Activated T-helper 2 cell treated with anti-CD3 and anti-CD28 coated beads, Interferon-gamma antibody, Interleukin-2, Interleukin-4, amounts not matched to agents 10 μg/mL and 5 μg/mL and 100 μg/mL, durations not matched to agents 14 hours and 24 hours and 36 hours (primary cell): ENCODE measurements around the gene SRRM1. TPM values are rescaled to one million over a fixed set of nuclear protein-coding genes. Genes with fewer than 3 reads are reported as not detected.

Source experiments
- DNase-seq: peaks from one replicate; pipeline ENCODE4 v3.0.0; 2021; ENCODE audit warnings: low spot score
- H3K27ac Mint-ChIP-seq: one replicate; pipeline ENCODE4 v1.8.0; 2021; ENCODE audit warnings: mixed read lengths
- H3K27me3 Mint-ChIP-seq: one replicate; pipeline ENCODE4 v1.8.0; 2021; ENCODE audit warnings: low read depth, mixed read lengths
- H3K36me3 Mint-ChIP-seq: one replicate; pipeline ENCODE4 v1.8.0; 2021; ENCODE audit warnings: low read depth, mixed read lengths
- H3K4me1 Mint-ChIP-seq: one replicate; pipeline ENCODE4 v1.8.0; 2021; ENCODE audit warnings: low read depth, mixed read lengths
- H3K4me3 Mint-ChIP-seq: one replicate; pipeline ENCODE4 v1.8.0; 2021; ENCODE audit warnings: low read depth, mild to moderate bottlenecking, moderate library complexity, mixed read lengths
- H3K9me3 Mint-ChIP-seq: one replicate; pipeline ENCODE4 v1.8.0; 2021; ENCODE audit warnings: mixed read lengths
- intact Hi-C: fragments of 100-400 bp; cut with micrococcal nuclease; formaldehyde crosslinking; loops from one replicate; pipeline ENCODE4 v1.15.1; 2023
- total RNA-seq: library from RNA; stranded (reverse); gene quantifications from 2 replicates; pipeline ENCODE4 v1.2.3, GENCODE V29; 2022

The SRRM1 gene
- total RNA-seq, 1 donor from 2014 or later: 223 TPM

- no peak overlapping the region for H3K4me3 Mint-ChIP-seq
- intact Hi-C loops: no loop called here
- peaks cover 22% of the 10 kb centered on the region for H3K27me3 Mint-ChIP-seq
- no peak for DNase-seq
- H3K9me3 Mint-ChIP-seq: no peaks in the 10 kb centered on the region
- no peaks in the 10 kb centered on the region for H3K36me3 Mint-ChIP-seq
- no peak overlapping the region for H3K27ac Mint-ChIP-seq
- peaks cover 2% of the 10 kb centered on the region for H3K4me1 Mint-ChIP-seq
Observed at GRCh38 chr1:24632832-24633175, 10.3 kb upstream of the SRRM1 start.

GRCh38 chr1:24635195-24635843, 7.8 kb upstream of the SRRM1 start:
- peaks cover 16% of the 10 kb centered on the region for H3K27me3 Mint-ChIP-seq
- DNase-seq: no peak
- intact Hi-C loops: loop anchor here (5.0 kb wide), 1 partner anchor 438 kb away; no protein-coding TSS in a partner anchor
- H3K9me3 Mint-ChIP-seq: no peaks in the 10 kb centered on the region
- H3K4me3 Mint-ChIP-seq: no peak overlapping the region
- no peak overlapping the region for H3K27ac Mint-ChIP-seq
- H3K4me1 Mint-ChIP-seq: peaks cover 7% of the 10 kb centered on the region
- no peaks in the 10 kb centered on the region for H3K36me3 Mint-ChIP-seq

GRCh38 chr1:24636661-24637357, 6.3 kb upstream of the SRRM1 start:
- no peak for DNase-seq
- Mint-ChIP-seq H3K4me1 (peaks cover 13% of the 10 kb centered on the region), H3K4me3 (no peak overlapping the region), H3K27ac (no peak overlapping the region), H3K9me3 (no peaks in the 10 kb centered on the region), H3K36me3 (no peaks in the 10 kb centered on the region), H3K27me3 (peaks cover 13% of the 10 kb centered on the region)
- intact Hi-C loops: loop anchor here (5.0 kb wide), 1 partner anchor 440 kb away; no protein-coding TSS in a partner anchor

GRCh38 chr1:24639094-24639493, 4.0 kb upstream of the SRRM1 start:
- Mint-ChIP-seq H3K36me3 (no peaks in the 10 kb centered on the region), H3K4me1 (peaks cover 14% of the 10 kb centered on the region), H3K9me3 (no peaks in the 10 kb centered on the region), H3K27ac (peak overlapping the region; percentile 0), H3K27me3 (peaks cover 5% of the 10 kb centered on the region), H3K4me3 (no peak overlapping the region)
- DNase-seq: no peak
- intact Hi-C loops: loop anchor here (5.0 kb wide), 1 partner anchor 442 kb away; no protein-coding TSS in a partner anchor

- no peaks in the 10 kb centered on the region for H3K9me3 Mint-ChIP-seq
- intact Hi-C loops: loop anchor here (5.0 to 10.0 kb wide), 3 partner anchors 443 to 665 kb away; partner anchors contain the start of gene RSRP1
Observed at GRCh38 chr1:24639881-24640280, 3.2 kb upstream of the SRRM1 start.

GRCh38 chr1:24640288-24640687, 2.8 kb upstream of the SRRM1 start:
- Mint-ChIP-seq H3K4me3 (peak overlapping the region; percentile 26), H3K27ac (peak overlapping the region; percentile 25), H3K4me1 (peaks cover 24% of the 10 kb centered on the region), H3K36me3 (peaks cover 9% of the 10 kb centered on the region), H3K9me3 (no peaks in the 10 kb centered on the region), H3K27me3 (peaks cover 4% of the 10 kb centered on the region)
- DNase-seq: no peak
- intact Hi-C loops: loop anchor here (10.0 kb wide), 2 partner anchors 605 to 665 kb away; partner anchors contain the start of gene RSRP1

More at GRCh38 chr1:24639881-24640280, 3.2 kb upstream of the SRRM1 start:
- no peak overlapping the region for H3K27ac Mint-ChIP-seq
- peaks cover 5% of the 10 kb centered on the region for H3K27me3 Mint-ChIP-seq
- no peak overlapping the region for H3K4me3 Mint-ChIP-seq
- H3K4me1 Mint-ChIP-seq: peaks cover 22% of the 10 kb centered on the region
- peaks cover 5% of the 10 kb centered on the region for H3K36me3 Mint-ChIP-seq
- no peak for DNase-seq

- Mint-ChIP-seq H3K4me3 (peak overlapping the region; percentile 90), H3K27ac (peak overlapping the region; percentile 97), H3K27me3 (peaks cover 4% of the 10 kb centered on the region), H3K9me3 (no peaks in the 10 kb centered on the region), H3K36me3 (peaks cover 21% of the 10 kb centered on the region), H3K4me1 (peaks cover 33% of the 10 kb centered on the region)
- no peak for DNase-seq
- intact Hi-C loops: loop anchor here (2.0 to 10.0 kb wide), 6 partner anchors 101 to 667 kb away; partner anchors contain the start of genes CLIC4, RSRP1 and STPG1
Observed at GRCh38 chr1:24641646-24642151, 1.4 kb upstream of the SRRM1 start.

- H3K9me3 Mint-ChIP-seq: no peaks in the 10 kb centered on the region
- intact Hi-C loops: loop anchor here (1.0 to 10.0 kb wide), 7 partner anchors 101 to 669 kb away; partner anchors contain the start of genes CLIC4, RCAN3, RSRP1 and STPG1
- no peaks in the 10 kb centered on the region for H3K27me3 Mint-ChIP-seq
- peak overlapping the region; percentile 90 for H3K4me3 Mint-ChIP-seq
- peak overlapping the region; percentile 73 for H3K27ac Mint-ChIP-seq
- H3K4me1 Mint-ChIP-seq: peaks cover 40% of the 10 kb centered on the region
- peaks cover 40% of the 10 kb centered on the region for H3K36me3 Mint-ChIP-seq
- DNase-seq: no peak
Observed at GRCh38 chr1:24643363-24644099, 429 bp downstream of the SRRM1 start.

- H3K27me3 Mint-ChIP-seq: no peaks in the 10 kb centered on the region
- intact Hi-C loops: loop anchor here (10.0 kb wide), 2 partner anchors 601 to 669 kb away; partner anchors contain the start of gene RSRP1
- DNase-seq: no peak
- H3K9me3 Mint-ChIP-seq: no peaks in the 10 kb centered on the region
- peaks cover 41% of the 10 kb centered on the region for H3K4me1 Mint-ChIP-seq
- peaks cover 45% of the 10 kb centered on the region for H3K36me3 Mint-ChIP-seq
- H3K27ac Mint-ChIP-seq: peak overlapping the region; percentile 67
- H3K4me3 Mint-ChIP-seq: peak overlapping the region; percentile 90
Observed at GRCh38 chr1:24644100-24644384, 940 bp downstream of the SRRM1 start.

GRCh38 chr1:24648919-24649318, 5.8 kb downstream of the SRRM1 start:
- peaks cover 89% of the 10 kb centered on the region for H3K36me3 Mint-ChIP-seq

GRCh38 chr1:24652382-24652781, 9.3 kb downstream of the SRRM1 start:
- H3K27ac Mint-ChIP-seq: no peak overlapping the region
- DNase-seq: no peak
- no peaks in the 10 kb centered on the region for H3K9me3 Mint-ChIP-seq
- H3K27me3 Mint-ChIP-seq: no peaks in the 10 kb centered on the region
- peaks cover 23% of the 10 kb centered on the region for H3K4me1 Mint-ChIP-seq
- H3K36me3 Mint-ChIP-seq: peaks cover 93% of the 10 kb centered on the region
- no peak overlapping the region for H3K4me3 Mint-ChIP-seq
- intact Hi-C loops: no loop called here

More at GRCh38 chr1:24648919-24649318, 5.8 kb downstream of the SRRM1 start:
- Mint-ChIP-seq H3K27ac (no peak overlapping the region), H3K4me1 (peaks cover 38% of the 10 kb centered on the region), H3K4me3 (no peak overlapping the region), H3K27me3 (no peaks in the 10 kb centered on the region), H3K9me3 (no peaks in the 10 kb centered on the region)
- DNase-seq: no peak
- intact Hi-C loops: loop anchor here (10.0 kb wide), 2 partner anchors 596 to 674 kb away; partner anchors contain the start of gene RSRP1

GRCh38 chr1:24654010-24654409, 10.9 kb downstream of the SRRM1 start:
- Mint-ChIP-seq H3K4me1 (peaks cover 23% of the 10 kb centered on the region), H3K9me3 (no peaks in the 10 kb centered on the region), H3K4me3 (no peak overlapping the region), H3K36me3 (peaks cover 90% of the 10 kb centered on the region), H3K27me3 (no peaks in the 10 kb centered on the region), H3K27ac (no peak overlapping the region)
- no peak for DNase-seq
- intact Hi-C loops: no loop called here
